ENCODE data around the gene SLMAP. TPM values are rescaled to one million over a fixed set of nuclear protein-coding genes. Genes with fewer than 3 reads are reported as not detected.

The SLMAP gene
- total and polyA plus RNA-seq, 2 donors = 25.8 to 36.3 TPM

- WGBS = 97% methylated on average over 2 of the region's 2 CpGs
- no peaks in the 10 kb centered on the region for H3K27me3 ChIP-seq (ENCODE audit: control insufficient read depth in 2 of 2, insufficient read depth in 1 of 2, low read length in 1 of 2)
- peaks cover 15 to 32% of the 10 kb centered on the region in 2 donors for H3K36me3 ChIP-seq (ENCODE audit: control insufficient read depth in 2 of 2, insufficient read depth in 2 of 2, low read length in 1 of 2)
- no peak overlapping the region for H3K4me3 ChIP-seq (ENCODE audit: low read length in 2 of 2)
- no peaks in the 10 kb centered on the region for H3K4me1 ChIP-seq (ENCODE audit: control insufficient read depth in 2 of 2, insufficient read depth in 2 of 2, low read length in 2 of 2)
- H3K27ac ChIP-seq (ENCODE audit: low read depth in 1 of 2, low read length in 1 of 2) = no peak overlapping the region
- no peaks in the 10 kb centered on the region for H3K9me3 ChIP-seq (ENCODE audit: control insufficient read depth in 2 of 2, insufficient read depth in 1 of 2, low read length in 1 of 2)
- DNase-seq (ENCODE audit: low read depth in 6 of 9, low spot score in 9 of 9) = no peak
Measured at GRCh38 chr3:57923752-57924151, 167.6 kb downstream of the SLMAP start.

GRCh38 chr3:57927166-57927565 is 171.1 kb downstream of the SLMAP start:
- 98% methylated on average over 5 of the region's 5 CpGs for WGBS
- H3K36me3 ChIP-seq (ENCODE audit: control insufficient read depth in 2 of 2, insufficient read depth in 2 of 2, low read length in 1 of 2) = peaks cover 18 to 26% of the 10 kb centered on the region in 2 donors
- DNase-seq (ENCODE audit: low read depth in 6 of 9, low spot score in 9 of 9) = no peak
- H3K4me1 ChIP-seq (ENCODE audit: control insufficient read depth in 2 of 2, insufficient read depth in 2 of 2, low read length in 2 of 2) = no peaks in the 10 kb centered on the region
- no peaks in the 10 kb centered on the region for H3K27me3 ChIP-seq (ENCODE audit: control insufficient read depth in 2 of 2, insufficient read depth in 1 of 2, low read length in 1 of 2)
- no peak overlapping the region for H3K4me3 ChIP-seq (ENCODE audit: low read length in 2 of 2)
- no peak overlapping the region for H3K27ac ChIP-seq (ENCODE audit: low read depth in 1 of 2, low read length in 1 of 2)
- no peaks in the 10 kb centered on the region for H3K9me3 ChIP-seq (ENCODE audit: control insufficient read depth in 2 of 2, insufficient read depth in 1 of 2, low read length in 1 of 2)

GRCh38 chr3:57927916-57928315 is 171.8 kb downstream of the SLMAP start:
- peaks cover 19 to 24% of the 10 kb centered on the region in 2 donors for H3K36me3 ChIP-seq (ENCODE audit: control insufficient read depth in 2 of 2, insufficient read depth in 2 of 2, low read length in 1 of 2)
- WGBS = 98% methylated on average over 3 of the region's 3 CpGs
- no peaks in the 10 kb centered on the region for H3K27me3 ChIP-seq (ENCODE audit: control insufficient read depth in 2 of 2, insufficient read depth in 1 of 2, low read length in 1 of 2)
- no peaks in the 10 kb centered on the region for H3K9me3 ChIP-seq (ENCODE audit: control insufficient read depth in 2 of 2, insufficient read depth in 1 of 2, low read length in 1 of 2)
- H3K4me3 ChIP-seq (ENCODE audit: low read length in 2 of 2) = no peak overlapping the region
- H3K27ac ChIP-seq (ENCODE audit: low read depth in 1 of 2, low read length in 1 of 2) = no peak overlapping the region
- no peak for DNase-seq (ENCODE audit: low read depth in 6 of 9, low spot score in 9 of 9)
- H3K4me1 ChIP-seq (ENCODE audit: control insufficient read depth in 2 of 2, insufficient read depth in 2 of 2, low read length in 2 of 2) = no peaks in the 10 kb centered on the region

GRCh38 chr3:57928511-57928910 is 172.4 kb downstream of the SLMAP start:
- WGBS = 96% methylated on average over 2 of the region's 2 CpGs
- no peaks in the 10 kb centered on the region for H3K4me1 ChIP-seq (ENCODE audit: control insufficient read depth in 2 of 2, insufficient read depth in 2 of 2, low read length in 2 of 2)
- no peak overlapping the region for H3K27ac ChIP-seq (ENCODE audit: low read depth in 1 of 2, low read length in 1 of 2)
- no peaks in the 10 kb centered on the region for H3K27me3 ChIP-seq (ENCODE audit: control insufficient read depth in 2 of 2, insufficient read depth in 1 of 2, low read length in 1 of 2)
- DNase-seq (ENCODE audit: low read depth in 6 of 9, low spot score in 9 of 9) = no peak
- no peak overlapping the region for H3K4me3 ChIP-seq (ENCODE audit: low read length in 2 of 2)
- H3K9me3 ChIP-seq (ENCODE audit: control insufficient read depth in 2 of 2, insufficient read depth in 1 of 2, low read length in 1 of 2) = no peaks in the 10 kb centered on the region
- H3K36me3 ChIP-seq (ENCODE audit: control insufficient read depth in 2 of 2, insufficient read depth in 2 of 2, low read length in 1 of 2) = peaks cover 18 to 19% of the 10 kb centered on the region in 2 donors

- 97% methylated on average over 2 of the region's 2 CpGs for WGBS
- no peaks in the 10 kb centered on the region for H3K27me3 ChIP-seq (ENCODE audit: control insufficient read depth in 2 of 2, insufficient read depth in 1 of 2, low read length in 1 of 2)
- no peaks in the 10 kb centered on the region for H3K4me1 ChIP-seq (ENCODE audit: control insufficient read depth in 2 of 2, insufficient read depth in 2 of 2, low read length in 2 of 2)
- no peaks in the 10 kb centered on the region for H3K9me3 ChIP-seq (ENCODE audit: control insufficient read depth in 2 of 2, insufficient read depth in 1 of 2, low read length in 1 of 2)
- DNase-seq (ENCODE audit: low read depth in 6 of 9, low spot score in 9 of 9) = no peak
- no peak overlapping the region for H3K27ac ChIP-seq (ENCODE audit: low read depth in 1 of 2, low read length in 1 of 2)
- H3K4me3 ChIP-seq (ENCODE audit: low read length in 2 of 2) = no peak overlapping the region
- peaks cover 8 to 16% of the 10 kb centered on the region in 2 donors for H3K36me3 ChIP-seq (ENCODE audit: control insufficient read depth in 2 of 2, insufficient read depth in 2 of 2, low read length in 1 of 2)
Measured at GRCh38 chr3:57929988-57930387, 173.9 kb downstream of the SLMAP start.

- no peaks in the 10 kb centered on the region for H3K9me3 ChIP-seq (ENCODE audit: control insufficient read depth in 2 of 2, insufficient read depth in 1 of 2, low read length in 1 of 2)
- no peaks in the 10 kb centered on the region for H3K27me3 ChIP-seq (ENCODE audit: control insufficient read depth in 2 of 2, insufficient read depth in 1 of 2, low read length in 1 of 2)
- H3K36me3 ChIP-seq (ENCODE audit: control insufficient read depth in 2 of 2, insufficient read depth in 2 of 2, low read length in 1 of 2) = peaks cover 0 to 8% of the 10 kb centered on the region in 2 donors
- no peak for DNase-seq (ENCODE audit: low read depth in 6 of 9, low spot score in 9 of 9)
- WGBS = 96% methylated on average over 2 of the region's 2 CpGs
- H3K4me1 ChIP-seq (ENCODE audit: control insufficient read depth in 2 of 2, insufficient read depth in 2 of 2, low read length in 2 of 2) = no peaks in the 10 kb centered on the region
- H3K4me3 ChIP-seq (ENCODE audit: low read length in 2 of 2) = no peak overlapping the region
- H3K27ac ChIP-seq (ENCODE audit: low read depth in 1 of 2, low read length in 1 of 2) = no peak overlapping the region
Measured at GRCh38 chr3:57933602-57934001, 177.5 kb downstream of the SLMAP start.

- H3K4me3 ChIP-seq (ENCODE audit: low read length in 2 of 2) = no peak overlapping the region
- no peaks in the 10 kb centered on the region for H3K9me3 ChIP-seq (ENCODE audit: control insufficient read depth in 2 of 2, insufficient read depth in 1 of 2, low read length in 1 of 2)
- H3K27me3 ChIP-seq (ENCODE audit: control insufficient read depth in 2 of 2, insufficient read depth in 1 of 2, low read length in 1 of 2) = no peaks in the 10 kb centered on the region
- 98% methylated on average over 7 of the region's 7 CpGs for WGBS
- DNase-seq (ENCODE audit: low read depth in 6 of 9, low spot score in 9 of 9) = no peak
- no peak overlapping the region for H3K27ac ChIP-seq (ENCODE audit: low read depth in 1 of 2, low read length in 1 of 2)
- no peaks in the 10 kb centered on the region for H3K4me1 ChIP-seq (ENCODE audit: control insufficient read depth in 2 of 2, insufficient read depth in 2 of 2, low read length in 2 of 2)
- peaks cover 0 to 8% of the 10 kb centered on the region in 2 donors for H3K36me3 ChIP-seq (ENCODE audit: control insufficient read depth in 2 of 2, insufficient read depth in 2 of 2, low read length in 1 of 2)
Measured at GRCh38 chr3:57934373-57934772, 178.3 kb downstream of the SLMAP start.

- Histone ChIP-seq H3K4me1 (ENCODE audit: control insufficient read depth in 2 of 2, insufficient read depth in 2 of 2, low read length in 2 of 2) (no peaks in the 10 kb centered on the region), H3K27me3 (ENCODE audit: control insufficient read depth in 2 of 2, insufficient read depth in 1 of 2, low read length in 1 of 2) (no peaks in the 10 kb centered on the region), H3K36me3 (ENCODE audit: control insufficient read depth in 2 of 2, insufficient read depth in 2 of 2, low read length in 1 of 2) (peaks cover 0 to 8% of the 10 kb centered on the region in 2 donors), H3K4me3 (ENCODE audit: low read length in 2 of 2) (no peak overlapping the region), H3K9me3 (ENCODE audit: control insufficient read depth in 2 of 2, insufficient read depth in 1 of 2, low read length in 1 of 2) (no peaks in the 10 kb centered on the region), H3K27ac (ENCODE audit: low read depth in 1 of 2, low read length in 1 of 2) (no peak overlapping the region)
- WGBS = 92% methylated on average over 3 of the region's 3 CpGs
- DNase-seq (ENCODE audit: low read depth in 6 of 9, low spot score in 9 of 9) = no peak
Measured at GRCh38 chr3:57935539-57935938, 179.4 kb downstream of the SLMAP start.

- H3K36me3 ChIP-seq (ENCODE audit: control insufficient read depth in 2 of 2, insufficient read depth in 2 of 2, low read length in 1 of 2) = peaks cover 0 to 2% of the 10 kb centered on the region in 2 donors
- WGBS = 99% methylated on average over 3 of the region's 3 CpGs
Measured at GRCh38 chr3:57937092-57937491, 181.0 kb downstream of the SLMAP start.

GRCh38 chr3:57939775-57940174 is 183.7 kb downstream of the SLMAP start:
- Histone ChIP-seq H3K4me3 (ENCODE audit: low read length in 2 of 2) (no peak overlapping the region), H3K36me3 (ENCODE audit: control insufficient read depth in 2 of 2, insufficient read depth in 2 of 2, low read length in 1 of 2) (no peaks in the 10 kb centered on the region), H3K4me1 (ENCODE audit: control insufficient read depth in 2 of 2, insufficient read depth in 2 of 2, low read length in 2 of 2) (no peaks in the 10 kb centered on the region), H3K9me3 (ENCODE audit: control insufficient read depth in 2 of 2, insufficient read depth in 1 of 2, low read length in 1 of 2) (no peaks in the 10 kb centered on the region), H3K27ac (ENCODE audit: low read depth in 1 of 2, low read length in 1 of 2) (no peak overlapping the region), H3K27me3 (ENCODE audit: control insufficient read depth in 2 of 2, insufficient read depth in 1 of 2, low read length in 1 of 2) (no peaks in the 10 kb centered on the region)
- no peak for DNase-seq (ENCODE audit: low read depth in 6 of 9, low spot score in 9 of 9)
- 95% methylated on average over 4 of the region's 4 CpGs for WGBS

More at GRCh38 chr3:57937092-57937491, 181.0 kb downstream of the SLMAP start:
- no peaks in the 10 kb centered on the region for H3K4me1 ChIP-seq (ENCODE audit: control insufficient read depth in 2 of 2, insufficient read depth in 2 of 2, low read length in 2 of 2)
- H3K27ac ChIP-seq (ENCODE audit: low read depth in 1 of 2, low read length in 1 of 2) = no peak overlapping the region
- no peaks in the 10 kb centered on the region for H3K9me3 ChIP-seq (ENCODE audit: control insufficient read depth in 2 of 2, insufficient read depth in 1 of 2, low read length in 1 of 2)
- DNase-seq (ENCODE audit: low read depth in 6 of 9, low spot score in 9 of 9) = no peak
- no peaks in the 10 kb centered on the region for H3K27me3 ChIP-seq (ENCODE audit: control insufficient read depth in 2 of 2, insufficient read depth in 1 of 2, low read length in 1 of 2)
- H3K4me3 ChIP-seq (ENCODE audit: low read length in 2 of 2) = no peak overlapping the region

Measured in thymus (tissue), 11 donors.